T47D (cell line): ENCODE results near the gene POLR3GL.
"Not testable (repeated sequence)": the region's sequence is repeated elsewhere in the genome, so short reads cannot be mapped to it uniquely, and the experiment has no call there.

Source experiments
- DNase-seq, 2 experiments: peaks; one replicate each; pipeline versions ENCODE4 v3.0.0 to v3.0.0-alpha.2; 2011 to 2012; ENCODE audit warnings: low read depth in 1 of 2, low spot score in 1 of 2
- JUND ChIP-seq: IDR thresholded peaks from 2 replicates; pipeline ENCODE4 v1.6.1; 2012; ENCODE audit warnings: low read depth
- in situ Hi-C: cut with HindIII; loops from 2 replicates; pipeline ENCODE4 v1.10.0; 2016; ENCODE audit warnings: low sequenced_read_pairs, low pct_unique_long_range_greater_than_20kb

POLR3GL gene

DNA sequence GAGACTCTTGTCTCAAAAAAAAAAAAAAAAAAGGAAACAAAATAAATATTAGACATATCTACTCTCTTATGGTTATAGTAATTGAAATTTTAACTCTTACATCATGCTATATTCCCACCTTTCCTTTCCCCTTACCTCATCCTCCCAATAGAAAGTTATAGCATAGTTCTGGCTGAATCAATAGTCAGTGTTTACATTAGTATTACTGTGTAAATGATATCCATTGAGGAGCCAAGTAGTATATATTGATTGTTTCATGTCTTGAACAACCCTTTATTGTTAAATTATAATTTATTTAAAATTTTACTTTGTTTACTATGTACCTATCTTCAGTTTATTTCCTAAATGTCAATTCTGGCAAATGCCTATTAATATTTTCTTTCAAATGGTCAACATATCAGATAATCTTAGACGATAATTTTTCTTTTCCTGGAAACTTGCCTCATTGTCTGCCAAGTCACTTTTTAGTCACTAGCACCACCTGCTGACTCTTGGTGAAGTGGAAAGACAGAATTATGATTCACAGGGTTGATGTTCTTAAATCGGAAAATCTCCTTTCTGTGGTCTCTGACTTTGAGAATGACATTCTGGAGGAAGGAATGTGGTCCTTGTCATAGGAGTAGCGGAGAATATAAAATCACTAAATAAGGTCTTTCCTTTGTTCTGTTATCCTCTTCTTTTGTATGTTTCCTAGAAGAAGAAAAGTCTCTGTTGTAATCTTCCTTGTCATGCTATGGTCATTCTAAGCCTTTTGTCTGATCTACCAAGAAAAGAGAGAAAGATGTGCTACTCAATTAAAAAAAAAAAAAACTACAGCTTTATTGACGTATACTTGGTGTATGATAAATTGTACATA lies 48.4 kb downstream of the POLR3GL start:
- peak; percentile 41 to 91 for DNase-seq
- no peak for TF ChIP-seq JUND
- in situ Hi-C loops = no loop called here

GRCh38 chr1:146013559-146013922 lies 49.1 kb downstream of the POLR3GL start:
- TF ChIP-seq JUND = no peak
- no peak for DNase-seq
- in situ Hi-C loops = no loop called here

- DNase-seq = no peak
- TF ChIP-seq JUND = no peak
- in situ Hi-C loops = no loop called here
Observed at GRCh38 chr1:146016891-146017290, 52.4 kb downstream of the POLR3GL start.

GRCh38 chr1:146019231-146020057 lies 55.0 kb downstream of the POLR3GL start:
- DNase-seq = no peak
- no peak for TF ChIP-seq JUND
- in situ Hi-C loops = no loop called here

- TF ChIP-seq JUND = no peak
- in situ Hi-C loops = no loop called here
- DNase-seq = no peak
Observed at GRCh38 chr1:146020058-146021049, 55.9 kb downstream of the POLR3GL start.

DNA sequence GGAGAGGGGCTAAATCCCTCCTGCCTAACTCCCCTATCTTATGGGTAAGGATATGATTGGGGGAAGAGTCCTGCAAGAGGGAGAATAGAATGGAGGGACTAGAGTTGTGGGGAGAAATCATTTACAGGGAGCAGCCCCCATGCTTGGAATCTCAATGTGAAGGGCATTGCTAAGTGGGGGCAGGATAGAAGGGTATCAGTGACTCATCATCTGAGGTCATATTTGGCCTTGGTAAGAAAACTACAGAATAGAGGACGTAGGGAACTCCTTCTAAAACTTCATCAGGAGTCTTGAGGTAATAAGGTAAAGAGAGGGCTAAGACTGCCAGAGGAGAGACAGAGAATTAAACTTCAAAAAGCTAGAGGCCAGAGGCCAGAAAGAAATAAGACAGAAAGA lies 56.6 kb downstream of the POLR3GL start:
- TF ChIP-seq JUND = no peak
- in situ Hi-C loops = no loop called here
- no peak for DNase-seq

- in situ Hi-C loops = no loop called here
- no peak for DNase-seq
- TF ChIP-seq JUND = no peak
Observed at GRCh38 chr1:146021622-146022402, 57.3 kb downstream of the POLR3GL start, which contains the start of gene HJV. Gene HJV (minus strand): TSS chr1:146021735. CDS start chr1:146020231, 1,504 bp downstream.

DNA sequence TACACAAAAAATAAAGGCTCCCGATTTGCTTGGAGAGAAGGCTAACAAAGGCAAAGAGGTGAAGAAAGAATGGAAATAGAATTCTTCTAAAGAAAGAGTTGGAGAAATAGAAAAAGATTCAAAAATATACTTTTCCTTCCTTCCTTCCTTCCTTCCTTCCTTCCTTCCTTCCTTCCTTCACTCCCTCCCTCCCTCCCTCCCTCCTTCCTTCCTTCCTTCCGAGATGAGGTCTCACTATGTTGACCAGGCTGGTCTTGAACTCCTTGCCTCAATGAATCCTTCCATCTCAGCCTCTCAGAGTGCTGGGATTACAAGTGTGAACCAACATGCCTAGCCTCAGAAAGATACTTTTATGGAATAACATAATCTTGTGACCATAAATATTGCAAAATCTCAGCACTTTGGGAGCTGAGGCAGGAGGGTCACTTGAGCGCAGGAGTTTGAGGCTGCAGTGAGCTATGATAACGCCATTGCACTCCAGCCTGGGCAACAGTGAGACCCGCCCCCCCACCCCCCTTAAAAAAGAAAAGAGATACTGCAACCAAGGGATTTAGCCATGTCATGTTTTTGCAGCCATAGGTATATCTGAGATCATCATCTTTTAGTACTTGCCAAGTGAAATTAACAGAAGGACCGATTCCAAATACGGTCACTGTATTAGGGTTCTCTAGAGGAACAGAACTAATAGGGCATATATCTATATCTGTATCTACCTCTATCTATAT lies 58.1 kb downstream of the POLR3GL start:
- in situ Hi-C loops = no loop called here
- DNase-seq = no peak
- TF ChIP-seq JUND = no peak

DNA sequence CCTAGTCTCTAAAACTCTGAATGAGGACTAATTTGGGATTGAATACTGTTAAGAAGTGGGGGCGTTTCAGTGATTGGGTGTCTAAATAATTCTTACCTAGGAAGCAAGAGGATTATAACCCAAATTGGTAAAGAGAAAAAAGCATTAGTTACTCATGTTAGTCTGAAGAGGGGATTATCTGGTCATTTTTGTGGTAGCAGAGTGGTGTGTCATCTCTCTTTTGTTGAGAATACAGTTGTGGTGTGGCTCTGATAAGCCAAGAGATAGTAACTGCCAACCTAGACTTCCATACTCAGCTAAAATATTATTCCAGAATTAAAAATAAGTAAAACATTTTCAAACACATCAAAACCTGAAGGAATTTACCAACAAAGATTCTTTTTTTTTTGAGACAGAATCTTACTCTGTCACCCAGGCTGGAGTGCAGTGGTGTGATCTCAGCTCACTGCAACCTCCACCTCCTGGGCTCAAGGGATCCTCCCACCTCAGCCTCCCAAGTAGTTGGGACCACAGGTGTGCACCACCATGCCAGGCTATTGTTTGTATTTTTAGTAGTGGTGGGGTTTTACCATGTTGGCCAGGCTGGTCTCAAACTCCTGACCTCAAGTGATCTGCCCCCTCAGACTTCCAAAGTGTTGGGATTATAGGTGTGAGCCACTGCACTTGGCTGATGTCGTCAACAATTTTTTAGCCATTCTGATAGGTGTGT lies 61.5 kb downstream of the POLR3GL start:
- DNase-seq, in situ Hi-C loops: not testable (repeated sequence)

GRCh38 chr1:146026650-146027049 lies 62.2 kb downstream of the POLR3GL start:
- DNase-seq, in situ Hi-C loops: not testable (repeated sequence)
